Measurements from ENCODE around the gene FBP2.

Gene FBP2

DNA sequence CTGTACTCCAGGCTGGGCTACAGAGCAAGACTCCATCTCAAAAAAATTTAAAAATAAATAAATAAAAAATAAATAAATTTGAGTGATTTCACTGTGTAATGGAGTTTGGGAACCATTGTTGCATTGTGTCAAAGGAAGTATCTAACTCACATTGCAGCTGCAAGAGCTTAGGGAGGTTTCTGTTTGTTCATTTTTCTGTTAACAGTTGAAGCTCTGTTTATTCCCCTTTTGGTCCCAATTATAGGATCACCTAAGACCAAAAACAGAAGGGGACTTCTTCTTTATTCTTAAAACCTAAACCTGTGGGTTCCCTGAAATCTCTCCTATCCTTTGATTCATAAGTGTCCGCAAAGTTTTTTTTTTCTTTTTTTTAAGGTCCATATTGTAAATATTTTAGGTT is 67.4 kb downstream of the FBP2 start:
- POLR2A ChIA-PET (ENCODE audit: low non-redundant PET): no interaction called here
- CTCF ChIA-PET: interaction anchor here (0.6 kb wide), 1 partner anchor 1586 kb away, joined by 3 read pairs; no protein-coding TSS in a partner anchor
- H3K27ac ChIP-seq: no peak overlapping the region
- TF ChIP-seq, protein P1, sequence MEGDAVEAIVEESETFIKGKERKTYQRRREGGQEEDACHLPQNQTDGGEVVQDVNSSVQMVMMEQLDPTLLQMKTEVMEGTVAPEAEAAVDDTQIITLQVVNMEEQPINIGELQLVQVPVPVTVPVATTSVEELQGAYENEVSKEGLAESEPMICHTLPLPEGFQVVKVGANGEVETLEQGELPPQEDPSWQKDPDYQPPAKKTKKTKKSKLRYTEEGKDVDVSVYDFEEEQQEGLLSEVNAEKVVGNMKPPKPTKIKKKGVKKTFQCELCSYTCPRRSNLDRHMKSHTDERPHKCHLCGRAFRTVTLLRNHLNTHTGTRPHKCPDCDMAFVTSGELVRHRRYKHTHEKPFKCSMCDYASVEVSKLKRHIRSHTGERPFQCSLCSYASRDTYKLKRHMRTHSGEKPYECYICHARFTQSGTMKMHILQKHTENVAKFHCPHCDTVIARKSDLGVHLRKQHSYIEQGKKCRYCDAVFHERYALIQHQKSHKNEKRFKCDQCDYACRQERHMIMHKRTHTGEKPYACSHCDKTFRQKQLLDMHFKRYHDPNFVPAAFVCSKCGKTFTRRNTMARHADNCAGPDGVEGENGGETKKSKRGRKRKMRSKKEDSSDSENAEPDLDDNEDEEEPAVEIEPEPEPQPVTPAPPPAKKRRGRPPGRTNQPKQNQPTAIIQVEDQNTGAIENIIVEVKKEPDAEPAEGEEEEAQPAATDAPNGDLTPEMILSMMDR (conservative IDR thresholded peaks at IDR 0.05; ENCODE audit: low read depth): no peak
- no peak for DNase-seq (ENCODE audit: low spot score)

- TF ChIP-seq, protein P1 (conservative IDR thresholded peaks at IDR 0.05; ENCODE audit: low read depth): no peak
- ChIA-PET POLR2A (ENCODE audit: low non-redundant PET) (no interaction called here), CTCF (interaction anchor here (0.6 kb wide), 1 partner anchor 1585 kb away, joined by 3 read pairs; no protein-coding TSS in a partner anchor)
- no peak overlapping the region for H3K27ac ChIP-seq
- no peak for DNase-seq (ENCODE audit: low spot score)
Observed at GRCh38 chr9:94525396-94526035, 68.1 kb downstream of the FBP2 start.

DNA sequence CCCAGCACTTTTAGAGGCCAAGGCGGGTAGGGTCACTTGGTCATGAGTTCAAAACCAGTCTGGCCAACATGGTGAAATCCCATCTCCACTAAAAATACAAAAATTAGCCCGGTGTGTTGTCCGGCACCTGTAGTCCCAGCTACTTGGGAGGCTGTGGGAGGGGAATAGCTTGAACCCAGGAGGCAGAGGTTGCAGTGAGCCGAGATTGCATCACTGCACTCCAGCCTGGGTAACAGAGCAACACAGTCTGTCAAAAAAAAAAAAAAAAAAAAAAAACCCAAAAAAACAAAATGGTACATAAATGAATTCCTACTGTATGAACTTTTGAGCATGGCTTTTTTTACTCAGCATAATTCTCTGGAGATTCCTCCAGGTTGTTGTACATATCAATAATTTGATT is 76.4 kb downstream of the FBP2 start:
- ChIA-PET POLR2A (ENCODE audit: low non-redundant PET) (no interaction called here), CTCF (interaction anchor here (0.6 to 0.8 kb wide), 3 partner anchors 13 to 611 kb away, joined by 3 to 5 read pairs (median 3); no protein-coding TSS in a partner anchor)
- H3K27ac ChIP-seq: no peak overlapping the region
- no peak for DNase-seq (ENCODE audit: low spot score)
- TF ChIP-seq, protein P1 (conservative IDR thresholded peaks at IDR 0.05; ENCODE audit: low read depth): no peak

- no peak overlapping the region for H3K27ac ChIP-seq
- DNase-seq (ENCODE audit: low spot score): no peak
- CTCF ChIA-PET: no interaction called here
- TF ChIP-seq, protein P1 (conservative IDR thresholded peaks at IDR 0.05; ENCODE audit: low read depth): no peak
- POLR2A ChIA-PET (ENCODE audit: low non-redundant PET): no interaction called here
Observed at GRCh38 chr9:94514722-94515121, 78.9 kb downstream of the FBP2 start.

- ChIA-PET CTCF (interaction anchor here (0.7 kb wide), 1 partner anchor 113 kb away, joined by 6 read pairs; no protein-coding TSS in a partner anchor), POLR2A (ENCODE audit: low non-redundant PET) (no interaction called here)
- no peak overlapping the region for H3K27ac ChIP-seq
- no peak for DNase-seq (ENCODE audit: low spot score)
- TF ChIP-seq, protein P1 (conservative IDR thresholded peaks at IDR 0.05; ENCODE audit: low read depth): no peak
Observed at GRCh38 chr9:94511955-94512265, 81.7 kb downstream of the FBP2 start.

DNA sequence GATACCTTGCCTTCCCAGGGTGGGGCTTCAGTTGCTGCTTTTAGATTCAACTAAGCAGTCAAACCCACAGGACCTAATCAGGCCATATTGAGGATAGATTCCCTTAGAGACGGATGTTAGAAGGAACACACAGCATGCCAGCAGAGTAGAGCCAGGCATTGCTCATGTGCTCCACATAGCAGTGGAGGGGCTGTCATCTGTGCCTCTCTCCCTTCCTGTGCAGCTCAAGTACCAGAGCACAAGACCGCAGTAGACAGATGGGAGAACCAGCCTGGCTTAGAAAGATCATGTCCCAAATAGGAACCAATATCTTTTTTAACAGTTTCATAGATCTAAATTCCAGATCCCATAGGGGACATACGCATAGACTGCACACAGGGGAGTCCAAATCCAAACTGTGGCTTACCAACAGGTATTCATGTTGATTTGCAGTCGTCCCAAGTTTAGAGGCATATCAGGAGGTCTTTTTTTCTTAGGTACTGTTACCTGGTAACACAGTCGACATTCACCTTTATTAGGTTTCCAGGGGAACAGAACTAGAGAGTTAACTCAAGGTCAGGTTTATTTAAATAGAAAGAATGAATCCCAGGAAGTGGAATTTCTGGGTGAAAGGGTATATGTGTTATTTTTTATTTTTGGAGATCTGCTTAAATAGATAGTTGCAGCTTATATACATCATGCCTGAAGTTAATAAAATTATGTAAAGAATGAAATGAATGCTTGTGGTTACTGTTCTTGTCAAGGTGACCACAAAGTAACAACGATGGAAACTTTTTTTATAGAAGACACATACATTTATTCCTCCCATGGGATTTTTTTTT is 82.3 kb downstream of the FBP2 start:
- DNase-seq (ENCODE audit: low spot score): no peak
- TF ChIP-seq, protein P1 (conservative IDR thresholded peaks at IDR 0.05; ENCODE audit: low read depth): no peak
- H3K27ac ChIP-seq: no peak overlapping the region
- CTCF ChIA-PET: interaction anchor here (0.6 to 0.7 kb wide), 2 partner anchors 114 to 842 kb away, joined by 3 to 6 read pairs; no protein-coding TSS in a partner anchor
- POLR2A ChIA-PET (ENCODE audit: low non-redundant PET): no interaction called here
